ENCODE measurements around the gene ADGRL1. TPM values are rescaled to one million over a fixed set of nuclear protein-coding genes. Genes with fewer than 3 reads are reported as not detected.
A peak's percentile ranks its signal among the peaks of the same experiment; 100 is the strongest.

ADGRL1 gene
- total RNA-seq, 4 donors from 2014 or later, result 20.8 to 55.1 (median 32.6) TPM

- peak overlapping the region; percentile 86 to 100 (median 98) for H3K27ac ChIP-seq (replicated peaks in 1 of 4)
- H3K27me3 ChIP-seq, result no peaks in the 10 kb centered on the region
- 85% methylated on average over 18 of the region's 18 CpGs for WGBS
- H3K4me1 ChIP-seq, result peaks cover 68 to 86% (median 81%) of the 10 kb centered on the region in 4 donors
- peak in 1 of 3 experiments; percentile 26 for TF ChIP-seq CTCF (IDR thresholded peaks at IDR 0.05)
- no peak for TF ChIP-seq EP300 (IDR thresholded peaks at IDR 0.05)
- TF ChIP-seq POLR2A (IDR thresholded peaks at IDR 0.05; ENCODE audit: low read depth), result no peak
- TF ChIP-seq POLR2AphosphoS5 (IDR thresholded peaks at IDR 0.05), result no peak
- H3K9me3 ChIP-seq, result no peaks in the 10 kb centered on the region
- peaks cover 0 to 5% (median 0%) of the 10 kb centered on the region in 4 donors for H3K36me3 ChIP-seq
- DNase-seq (ENCODE audit: extremely low spot score), result no peak
- H3K4me3 ChIP-seq, result peak overlapping the region in 1 of 4 donors; percentile 34
- intact Hi-C loops (cut with DNase I), result no loop called here
Measured at GRCh38 chr19:14113762-14114414, 92.1 kb downstream of the ADGRL1 start.

- no peaks in the 10 kb centered on the region for H3K27me3 ChIP-seq
- no peak for TF ChIP-seq CTCF (IDR thresholded peaks at IDR 0.05)
- no peak for TF ChIP-seq POLR2A (IDR thresholded peaks at IDR 0.05; ENCODE audit: low read depth)
- TF ChIP-seq POLR2AphosphoS5 (IDR thresholded peaks at IDR 0.05), result no peak
- no peak for TF ChIP-seq EP300 (IDR thresholded peaks at IDR 0.05)
- H3K4me1 ChIP-seq, result peaks cover 69 to 89% (median 82%) of the 10 kb centered on the region in 4 donors
- peaks cover 0 to 5% (median 0%) of the 10 kb centered on the region in 4 donors for H3K36me3 ChIP-seq
- no peaks in the 10 kb centered on the region for H3K9me3 ChIP-seq
- WGBS, result 26% methylated on average over 11 of the region's 12 CpGs
- intact Hi-C loops (cut with DNase I), result no loop called here
- no peak for DNase-seq (ENCODE audit: extremely low spot score)
- H3K27ac ChIP-seq (replicated peaks in 1 of 4), result peak overlapping the region; percentile 86 to 100 (median 98)
- H3K4me3 ChIP-seq, result peak overlapping the region; percentile 33 to 42 (median 34)
Measured at GRCh38 chr19:14112809-14113385, 93.1 kb downstream of the ADGRL1 start.

- peaks cover 73 to 95% (median 89%) of the 10 kb centered on the region in 4 donors for H3K4me1 ChIP-seq
- no peaks in the 10 kb centered on the region for H3K9me3 ChIP-seq
- TF ChIP-seq CTCF (IDR thresholded peaks at IDR 0.05) (no peak), POLR2A (IDR thresholded peaks at IDR 0.05; ENCODE audit: low read depth) (no peak), POLR2AphosphoS5 (IDR thresholded peaks at IDR 0.05) (no peak), EP300 (IDR thresholded peaks at IDR 0.05) (no peak)
- peak overlapping the region; percentile 33 to 42 (median 34) for H3K4me3 ChIP-seq
- 87% methylated on average over 5 of the region's 12 CpGs for WGBS
- peaks cover 0 to 6% (median 3%) of the 10 kb centered on the region in 4 donors for H3K36me3 ChIP-seq
- intact Hi-C loops (cut with DNase I), result no loop called here
- no peak for DNase-seq (ENCODE audit: extremely low spot score)
- H3K27ac ChIP-seq (replicated peaks in 1 of 4), result peak overlapping the region; percentile 86 to 100 (median 98)
- H3K27me3 ChIP-seq, result no peaks in the 10 kb centered on the region
Measured at GRCh38 chr19:14112051-14112808, 93.7 kb downstream of the ADGRL1 start.

- 100% methylated on average over 1 of the region's 1 CpG for WGBS
- intact Hi-C loops (cut with DNase I), result no loop called here
- no peak for TF ChIP-seq POLR2AphosphoS5 (IDR thresholded peaks at IDR 0.05)
- TF ChIP-seq EP300 (IDR thresholded peaks at IDR 0.05), result no peak
- TF ChIP-seq POLR2A (IDR thresholded peaks at IDR 0.05; ENCODE audit: low read depth), result no peak
- TF ChIP-seq CTCF (IDR thresholded peaks at IDR 0.05), result no peak
- no peaks in the 10 kb centered on the region for H3K9me3 ChIP-seq
- peaks cover 6 to 13% (median 10%) of the 10 kb centered on the region in 4 donors for H3K36me3 ChIP-seq
- H3K27ac ChIP-seq (replicated peaks in 1 of 4), result peak overlapping the region; percentile 86 to 100 (median 98)
- no peaks in the 10 kb centered on the region for H3K27me3 ChIP-seq
- H3K4me1 ChIP-seq, result peaks cover 70 to 94% (median 90%) of the 10 kb centered on the region in 4 donors
- no peak for DNase-seq (ENCODE audit: extremely low spot score)
- no peak overlapping the region for H3K4me3 ChIP-seq
Measured at GRCh38 chr19:14111486-14111885, 94.5 kb downstream of the ADGRL1 start.

Measured in esophagus muscularis mucosa (tissue), 4 donors.